Measurements from ENCODE around the gene CNNM3. TPM values are rescaled to one million over a fixed set of nuclear protein-coding genes. Genes with fewer than 3 reads are reported as not detected.
"Not testable (repeated sequence)": the region's sequence is repeated elsewhere in the genome, so short reads cannot be mapped to it uniquely, and the experiment has no call there.

CNNM3 gene
- total and polyA plus RNA-seq, 2 experiments from 2014 or later = 0.98 to 5.0 TPM

- H3K79me2 ChIP-seq (ENCODE audit: insufficient read depth) = peaks cover 23% of the 10 kb centered on the region
- no peak overlapping the region for H3K4me3 ChIP-seq
- WGBS, 2 experiments (ENCODE audit: low coverage in 1 of 2, low lambda C conversion rate in 2 of 2, missing lambda C conversion rate in 2 of 2) = 81 to 83% methylated on average over 38 of the region's 38 CpGs
- no peaks in the 10 kb centered on the region for H4K20me1 ChIP-seq (ENCODE audit: insufficient read depth)
- H3K4me1 ChIP-seq (ENCODE audit: insufficient read depth) = peaks cover 5% of the 10 kb centered on the region; the same call in 1 of the 2 replicates
- no peaks in the 10 kb centered on the region for H3K9me3 ChIP-seq (ENCODE audit: low read depth)
- no peak overlapping the region for H3K27ac ChIP-seq
- in situ Hi-C loops (cut with MboI) = loop anchor here (25.0 kb wide), 1 partner anchor 252 kb away; the partner anchor contains the start of gene ANKRD36
- H3K9me2 ChIP-seq (ENCODE audit: insufficient read depth) = no peaks in the 10 kb centered on the region
- no peak overlapping the region for H3K9ac ChIP-seq
- H2AFZ ChIP-seq = no peak overlapping the region
- no peaks in the 10 kb centered on the region for H3F3A ChIP-seq (ENCODE audit: insufficient read depth)
- TF ChIP-seq EZH2 (IDR thresholded peaks at IDR 0.05; ENCODE audit: insufficient read depth, poor library complexity, severe bottlenecking) (no peak), EZH2phosphoT487 (IDR thresholded peaks at IDR 0.05; ENCODE audit: insufficient read depth, low read depth) (no peak)
- no peak overlapping the region for H3K4me2 ChIP-seq (ENCODE audit: unreplicated experiment)
- no peaks in the 10 kb centered on the region for H3K27me3 ChIP-seq (replicated peaks; ENCODE audit: insufficient read depth)
- DNase-seq = no peak
- H3K36me3 ChIP-seq (ENCODE audit: low read depth) = peaks cover 6% of the 10 kb centered on the region; the same call in 1 of the 2 replicates
Observed at GRCh38 chr2:96860065-96861029, 44.3 kb downstream of the CNNM3 start.

DNA sequence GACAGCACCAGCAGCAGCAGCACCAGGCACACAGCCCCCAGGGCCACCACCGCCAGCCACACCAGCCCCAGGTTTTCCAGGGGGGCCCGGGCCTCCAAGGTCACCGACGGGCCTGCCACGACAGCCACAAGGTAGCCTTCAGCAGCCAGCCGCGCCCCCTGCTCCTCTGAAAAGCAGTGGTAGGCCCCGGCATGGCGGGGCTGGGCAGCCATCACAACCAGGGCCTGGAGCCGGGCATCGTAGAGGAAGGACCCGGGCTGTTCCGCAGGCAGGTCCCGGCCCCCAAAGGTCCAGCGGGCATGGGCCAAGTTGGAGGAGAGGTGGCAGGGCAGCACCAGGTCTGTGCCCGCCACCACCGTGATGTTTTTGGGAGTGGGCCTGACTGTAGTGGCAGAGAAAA lies 45.0 kb downstream of the CNNM3 start:
- H3K79me2 ChIP-seq (ENCODE audit: insufficient read depth) = peaks cover 24% of the 10 kb centered on the region
- in situ Hi-C loops (cut with MboI) = loop anchor here (25.0 kb wide), 1 partner anchor 251 kb away; the partner anchor contains the start of gene ANKRD36
- no peaks in the 10 kb centered on the region for H3K9me2 ChIP-seq (ENCODE audit: insufficient read depth)
- H3K9ac ChIP-seq = no peak overlapping the region
- no peak for TF ChIP-seq EZH2phosphoT487 (IDR thresholded peaks at IDR 0.05; ENCODE audit: insufficient read depth, low read depth)
- TF ChIP-seq EZH2 (IDR thresholded peaks at IDR 0.05; ENCODE audit: insufficient read depth, poor library complexity, severe bottlenecking) = no peak
- H3K27me3 ChIP-seq (replicated peaks; ENCODE audit: insufficient read depth) = no peaks in the 10 kb centered on the region
- H3K9me3 ChIP-seq (ENCODE audit: low read depth) = no peaks in the 10 kb centered on the region
- H3K4me3 ChIP-seq = no peak overlapping the region
- H3K4me1 ChIP-seq (ENCODE audit: insufficient read depth) = peaks cover 5% of the 10 kb centered on the region; the same call in 1 of the 2 replicates
- H4K20me1 ChIP-seq (ENCODE audit: insufficient read depth) = no peaks in the 10 kb centered on the region
- no peak overlapping the region for H2AFZ ChIP-seq
- H3K4me2 ChIP-seq (ENCODE audit: unreplicated experiment) = no peak overlapping the region
- 92 to 96% methylated on average over 16 to 17 of the region's 17 CpGs for WGBS, 2 experiments (ENCODE audit: low coverage in 1 of 2, low lambda C conversion rate in 2 of 2, missing lambda C conversion rate in 2 of 2)
- peaks cover 6% of the 10 kb centered on the region; the same call in 1 of the 2 replicates for H3K36me3 ChIP-seq (ENCODE audit: low read depth)
- DNase-seq = no peak
- no peak overlapping the region for H3K27ac ChIP-seq
- no peaks in the 10 kb centered on the region for H3F3A ChIP-seq (ENCODE audit: insufficient read depth)

DNA sequence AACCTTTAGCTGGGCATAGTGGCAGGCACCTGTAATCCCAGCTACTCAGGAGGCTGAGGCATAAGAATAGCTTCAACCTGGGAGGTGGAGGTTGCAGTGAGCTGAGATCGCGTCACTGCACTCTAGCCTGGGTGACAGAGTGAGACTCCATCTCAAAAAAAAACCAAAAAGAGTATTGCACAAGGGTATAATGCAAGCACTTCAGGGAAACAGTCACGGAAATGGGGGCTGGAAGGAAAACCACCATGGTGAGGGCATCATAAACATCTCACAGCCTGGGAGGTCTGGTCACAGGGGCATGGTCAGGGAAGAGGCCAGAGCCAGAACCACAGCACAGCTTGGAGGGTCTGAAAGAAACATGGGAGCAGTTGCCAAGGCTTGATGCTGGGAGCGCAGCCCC lies 47.0 kb downstream of the CNNM3 start:
- not testable (repeated sequence) for H3K9ac ChIP-seq; H3K36me3 ChIP-seq (ENCODE audit: low read depth); H3K27me3 ChIP-seq (replicated peaks; ENCODE audit: insufficient read depth); H3F3A ChIP-seq (ENCODE audit: insufficient read depth); H3K9me3 ChIP-seq (ENCODE audit: low read depth); H3K4me1 ChIP-seq (ENCODE audit: insufficient read depth); H3K4me3 ChIP-seq; H3K4me2 ChIP-seq (ENCODE audit: unreplicated experiment); H3K9me2 ChIP-seq (ENCODE audit: insufficient read depth); H3K27ac ChIP-seq; H2AFZ ChIP-seq; DNase-seq; H4K20me1 ChIP-seq (ENCODE audit: insufficient read depth)
- peaks cover 30% of the 10 kb centered on the region for H3K79me2 ChIP-seq (ENCODE audit: insufficient read depth)
- in situ Hi-C loops (cut with MboI) = loop anchor here (25.0 kb wide), 1 partner anchor 249 kb away; the partner anchor contains the start of gene ANKRD36
- WGBS, 2 experiments (ENCODE audit: low coverage in 1 of 2, low lambda C conversion rate in 2 of 2, missing lambda C conversion rate in 2 of 2) = 93 to 95% methylated on average over 4 of the region's 4 CpGs

- Histone ChIP-seq H4K20me1 (ENCODE audit: insufficient read depth) (no peaks in the 10 kb centered on the region), H3K4me2 (ENCODE audit: unreplicated experiment) (no peak overlapping the region), H3K4me1 (ENCODE audit: insufficient read depth) (peaks cover 5% of the 10 kb centered on the region; the same call in 1 of the 2 replicates), H3K9me3 (ENCODE audit: low read depth) (no peaks in the 10 kb centered on the region), H3K27ac (no peak overlapping the region), H3K9ac (no peak overlapping the region), H3K79me2 (ENCODE audit: insufficient read depth) (peaks cover 35% of the 10 kb centered on the region), H2AFZ (no peak overlapping the region), H3K4me3 (no peak overlapping the region), H3K9me2 (ENCODE audit: insufficient read depth) (no peaks in the 10 kb centered on the region), H3K27me3 (replicated peaks; ENCODE audit: insufficient read depth) (no peaks in the 10 kb centered on the region), H3F3A (ENCODE audit: insufficient read depth) (no peaks in the 10 kb centered on the region), H3K36me3 (ENCODE audit: low read depth) (peaks cover 6% of the 10 kb centered on the region; the same call in 1 of the 2 replicates)
- DNase-seq = no peak
- no peak for TF ChIP-seq EZH2 (IDR thresholded peaks at IDR 0.05; ENCODE audit: insufficient read depth, poor library complexity, severe bottlenecking)
- TF ChIP-seq EZH2phosphoT487 (IDR thresholded peaks at IDR 0.05; ENCODE audit: insufficient read depth, low read depth) = no peak
- in situ Hi-C loops (cut with MboI) = loop anchor here (25.0 kb wide), 1 partner anchor 249 kb away; the partner anchor contains the start of gene ANKRD36
- 88 to 96% methylated on average over 16 to 19 of the region's 19 CpGs for WGBS, 2 experiments (ENCODE audit: low coverage in 1 of 2, low lambda C conversion rate in 2 of 2, missing lambda C conversion rate in 2 of 2)
Observed at GRCh38 chr2:96863575-96864342, 47.7 kb downstream of the CNNM3 start.
